HG03460 (cell line): ENCODE measurements around the gene DLG1.
"Not testable (repeated sequence)": the region's sequence is repeated elsewhere in the genome, so short reads cannot be mapped to it uniquely, and the experiment has no call there.

Source experiments
- ATAC-seq: cut with Tn5 transposase; IDR thresholded peaks from one replicate; pipeline ENCODE4 v1.9.1; 2021; ENCODE audit not compliant: unreplicated experiment

The DLG1 gene

DNA sequence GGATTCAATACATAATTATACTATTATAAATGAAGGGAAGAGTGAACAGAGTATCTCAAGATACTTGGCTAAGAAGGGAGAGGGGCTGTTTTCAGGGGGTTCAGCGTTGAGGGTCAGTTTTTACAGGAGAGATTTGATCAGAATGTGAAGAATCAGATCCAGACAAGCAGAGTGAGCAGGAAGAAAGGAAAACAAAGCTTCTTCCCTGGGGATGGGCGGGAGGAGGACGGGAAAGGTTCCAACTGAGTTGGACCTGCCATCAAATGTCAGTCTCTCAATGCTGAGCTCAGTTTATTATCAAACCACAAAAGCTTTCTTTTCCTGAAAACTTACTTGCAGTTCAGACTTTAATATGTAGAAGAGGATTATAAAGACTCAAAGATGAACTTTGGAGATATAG is 262.8 kb downstream of the DLG1 start:
- no peak for ATAC-seq

GRCh38 chr3:197034778-197035177 is 263.6 kb downstream of the DLG1 start:
- not testable (repeated sequence) for ATAC-seq

DNA sequence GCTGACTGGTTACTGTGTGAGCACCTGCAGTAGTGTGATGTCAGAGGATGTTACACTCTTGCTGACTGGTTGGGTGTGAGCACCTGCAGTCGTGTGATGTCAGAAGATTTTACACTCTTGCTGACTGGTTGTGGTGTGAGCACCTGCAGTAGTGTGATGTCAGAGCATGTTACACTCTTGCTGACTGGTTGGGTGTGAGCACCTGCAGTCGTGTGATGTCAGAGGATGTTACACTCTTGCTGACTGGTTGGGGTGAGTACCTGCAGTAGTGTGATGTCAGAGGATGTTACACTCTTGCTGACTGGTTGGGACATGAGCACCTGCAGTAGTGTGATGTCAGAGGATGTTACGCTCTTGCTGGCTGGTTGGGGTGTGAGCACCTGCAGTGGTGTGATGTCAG is 264.6 kb downstream of the DLG1 start:
- not testable (repeated sequence) for ATAC-seq

GRCh38 chr3:197031315-197032285 is 266.8 kb downstream of the DLG1 start:
- no peak for ATAC-seq

DNA sequence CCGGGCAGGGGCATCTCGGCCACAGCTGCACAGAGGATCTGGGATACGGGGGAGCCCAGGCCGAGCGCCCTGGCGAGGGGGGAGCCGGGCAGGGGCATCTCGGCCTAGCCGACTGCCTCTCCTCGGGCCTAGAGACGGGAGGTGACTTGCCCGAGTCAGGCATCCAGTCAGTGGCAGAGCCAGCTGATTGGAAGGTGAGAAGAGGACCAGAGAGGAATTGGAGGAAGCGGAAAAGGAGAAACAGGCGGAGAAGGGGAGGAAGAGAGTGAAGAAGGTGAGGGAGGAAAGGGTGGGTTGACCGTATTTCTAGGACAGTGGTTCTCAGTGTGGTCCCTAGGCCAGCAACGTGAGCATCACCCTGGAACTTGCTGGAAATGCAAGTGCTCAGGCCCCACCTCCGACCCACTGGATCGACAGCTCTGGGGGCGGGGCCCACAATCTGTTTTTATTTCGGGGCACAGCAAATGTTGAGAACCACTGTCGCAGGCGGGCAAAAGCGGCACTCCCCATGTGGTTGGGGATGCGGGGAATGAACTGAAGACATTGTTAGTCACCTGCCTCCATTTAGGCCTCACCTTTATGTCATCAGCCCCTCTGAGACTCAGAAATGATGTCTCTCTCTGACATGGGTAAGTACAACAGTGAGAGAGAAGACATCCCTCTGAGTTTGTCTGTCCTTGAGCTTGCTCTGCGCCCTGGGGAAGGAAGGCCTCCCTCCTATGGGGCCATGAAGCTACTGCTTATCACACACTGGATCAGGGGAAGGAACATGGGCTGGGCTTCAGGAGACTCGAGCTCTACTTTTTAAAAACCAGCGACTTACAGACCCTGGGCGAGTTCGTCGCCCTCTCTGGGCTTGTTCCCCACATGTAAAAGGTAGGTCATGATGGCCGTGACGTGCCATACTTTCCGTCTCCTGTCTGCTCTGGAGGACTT is 267.8 kb downstream of the DLG1 start:
- no peak for ATAC-seq

- ATAC-seq = peak; percentile 78
Measured at GRCh38 chr3:197029511-197030167, 268.8 kb downstream of the DLG1 start, which contains the start of gene MELTF. TSS of gene MELTF (minus strand) at chr3:197029817. CDS start at chr3:197029702, 115 bp downstream.

GRCh38 chr3:197028728-197029510 is 269.5 kb downstream of the DLG1 start:
- peak; percentile 38 for ATAC-seq

DNA sequence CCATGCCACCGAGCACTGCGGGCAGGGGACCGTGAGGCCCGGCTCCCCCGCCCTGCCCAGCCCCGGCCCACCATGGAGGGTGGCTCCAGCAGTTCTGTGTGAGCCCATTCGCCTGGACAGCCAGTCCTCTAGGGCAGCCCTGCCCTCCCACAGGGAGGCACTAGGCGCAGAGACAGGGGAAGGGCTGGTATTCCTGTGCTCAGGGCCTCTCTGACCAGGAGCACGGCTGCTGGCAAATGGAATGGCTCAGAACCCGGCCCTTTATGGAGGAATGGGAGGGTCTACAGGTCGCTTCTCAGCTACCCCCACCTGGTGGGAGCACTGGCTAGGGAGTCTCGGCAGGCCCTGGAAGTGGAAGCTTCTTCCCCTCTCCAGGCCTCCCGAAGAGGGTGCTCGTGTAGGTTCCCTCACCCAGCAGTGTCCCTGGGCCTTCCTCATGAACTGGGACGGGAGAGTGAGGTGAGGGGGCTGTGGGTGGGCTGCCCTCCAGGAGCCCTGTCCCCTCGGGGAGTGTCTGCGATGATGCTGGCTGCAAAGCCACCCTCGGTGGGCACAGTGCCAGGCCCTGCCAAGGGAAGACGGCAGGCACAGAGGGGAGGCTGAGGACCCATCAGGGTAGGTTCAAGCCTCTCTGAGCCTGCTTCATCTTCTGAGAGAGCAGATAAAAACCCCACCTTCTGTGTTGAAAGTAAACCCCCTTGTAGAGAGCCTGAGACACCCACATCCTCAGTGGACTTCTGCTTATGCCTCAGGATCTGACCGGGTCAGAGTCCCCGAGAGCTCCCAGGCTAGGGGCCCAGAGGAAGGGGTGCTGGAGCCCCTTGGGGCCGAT is 270.3 kb downstream of the DLG1 start:
- ATAC-seq = no peak

- ATAC-seq = no peak
Measured at GRCh38 chr3:197027151-197027895, 271.1 kb downstream of the DLG1 start.

DNA sequence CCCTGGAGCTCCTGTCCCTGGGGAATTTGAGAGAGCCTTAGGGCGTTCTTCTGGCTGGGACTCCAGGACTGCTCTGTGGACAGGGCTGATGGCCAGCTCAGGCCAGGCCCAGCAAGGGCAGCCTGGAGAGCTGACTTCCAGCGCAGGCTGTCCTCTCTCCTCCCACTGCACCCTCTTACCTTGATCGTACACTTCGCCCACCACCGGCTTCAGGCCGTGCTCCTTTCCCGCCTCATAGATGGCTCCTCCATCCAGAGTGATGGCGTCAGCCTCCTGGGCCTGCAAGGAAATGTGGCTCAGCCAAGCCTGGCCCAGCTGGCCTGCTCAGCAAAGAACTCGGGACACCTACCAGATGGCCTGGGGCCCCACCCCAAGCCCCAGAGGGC is 271.9 kb downstream of the DLG1 start:
- no peak for ATAC-seq

DNA sequence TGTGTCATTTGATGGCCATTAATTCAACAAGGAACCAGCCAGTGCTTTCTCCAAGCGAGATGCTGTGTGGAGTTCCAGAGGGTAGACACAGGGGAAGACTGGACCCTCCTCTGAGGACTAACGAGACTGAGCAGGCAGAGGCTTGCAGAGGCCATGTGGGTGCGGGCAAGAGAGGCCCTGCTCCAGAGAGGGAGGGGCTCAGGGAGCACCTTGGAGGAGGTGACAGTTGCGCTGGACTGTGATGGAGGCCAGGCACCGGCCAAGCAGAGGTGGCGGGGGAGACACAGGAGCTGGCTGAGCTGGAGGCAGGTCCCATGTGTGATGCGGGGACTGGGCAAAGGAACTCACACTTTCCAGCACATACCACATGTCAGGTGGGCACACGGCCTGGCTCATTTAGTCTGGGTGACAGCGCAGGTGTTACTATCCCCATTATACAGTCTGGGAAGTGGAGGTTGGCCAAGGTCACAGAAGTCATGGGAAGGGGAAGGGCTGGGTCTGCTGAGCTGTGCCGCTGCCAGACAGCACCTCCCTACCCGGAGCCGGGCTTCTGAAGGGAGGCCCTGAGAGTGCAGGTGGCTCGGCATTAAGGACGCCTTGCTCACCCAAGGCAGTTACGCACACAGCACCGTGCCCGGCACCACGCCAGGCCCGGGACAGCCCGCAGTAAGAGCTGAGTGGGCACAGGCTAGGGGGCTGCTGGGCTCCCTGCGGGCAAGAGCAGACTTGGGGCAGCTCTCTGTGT is 272.5 kb downstream of the DLG1 start:
- ATAC-seq = no peak

DNA sequence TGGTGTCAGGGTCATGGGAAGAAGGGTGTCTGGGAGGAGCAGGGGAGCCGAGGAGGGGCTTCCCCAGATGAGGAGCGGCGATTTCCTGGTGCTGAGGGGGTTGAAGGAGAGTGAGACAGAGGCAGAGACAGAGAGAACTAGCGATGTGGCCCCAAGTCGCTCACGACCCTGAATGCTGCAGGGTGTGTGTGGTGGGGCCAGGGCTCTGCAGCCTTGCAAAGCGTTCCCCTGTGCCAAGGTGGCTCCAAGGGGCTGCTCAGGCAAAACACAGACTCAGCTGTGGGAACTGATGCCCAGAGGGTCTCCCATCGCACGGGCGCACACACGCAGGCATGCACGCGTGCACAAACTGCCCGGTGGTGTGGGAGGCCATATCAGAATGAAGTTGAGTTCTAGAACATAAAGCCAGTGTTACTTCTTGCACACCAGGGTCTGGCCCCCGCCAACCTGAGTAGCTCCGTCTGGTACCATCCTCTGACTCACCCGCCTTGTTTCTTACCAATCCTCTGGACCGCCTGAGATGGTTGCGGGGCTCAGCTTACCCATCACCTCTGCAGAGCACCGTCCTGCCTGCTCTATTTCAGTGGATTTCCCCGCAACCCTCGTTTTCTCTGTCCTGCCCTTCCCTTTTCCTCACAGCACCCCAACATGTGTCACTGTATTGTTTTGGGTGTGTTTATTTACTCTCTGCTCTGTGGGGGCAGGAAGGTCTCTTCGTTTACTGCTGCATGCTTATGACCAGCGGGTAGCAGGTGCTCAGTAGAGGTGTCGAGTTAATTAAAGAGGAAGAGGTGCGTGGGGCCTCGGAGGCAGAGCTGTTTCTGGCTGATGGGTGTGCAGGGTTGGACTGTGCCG is 273.3 kb downstream of the DLG1 start:
- ATAC-seq = no peak

DNA sequence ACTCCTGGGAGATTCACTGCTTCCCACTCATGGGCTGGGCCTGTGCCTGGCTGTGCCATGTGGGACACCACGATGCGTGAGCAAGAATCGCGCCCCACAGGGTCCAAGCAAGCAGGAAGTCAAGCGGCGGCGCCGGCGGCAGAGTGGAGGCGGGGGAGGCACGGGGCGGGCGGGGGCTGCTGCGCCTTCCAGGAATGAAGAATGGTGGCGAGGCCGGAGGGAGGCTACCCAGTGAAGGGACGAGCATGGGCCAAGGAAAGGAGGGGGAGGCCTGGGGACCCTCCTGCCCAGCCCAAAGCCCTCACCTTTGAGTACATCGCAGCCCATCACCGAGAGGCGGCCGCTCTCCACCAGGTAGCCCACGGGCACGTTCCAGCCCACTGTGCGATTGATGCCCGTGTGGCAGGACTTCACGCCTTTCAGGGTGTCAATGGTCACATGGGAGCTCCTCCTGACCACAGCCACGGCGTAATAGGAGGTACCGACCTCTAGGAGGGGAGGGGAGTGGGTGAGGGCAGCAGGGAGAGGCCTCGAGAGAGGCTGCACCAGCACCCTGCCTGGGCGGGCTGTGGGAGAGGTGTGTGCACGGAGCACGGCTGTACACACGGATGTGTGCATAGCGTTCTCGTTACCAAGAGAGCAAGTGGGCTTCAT is 274.3 kb downstream of the DLG1 start:
- peak; percentile 3 for ATAC-seq

- ATAC-seq = peak; percentile 67
Measured at GRCh38 chr3:197023241-197023997, 275.0 kb downstream of the DLG1 start.

DNA sequence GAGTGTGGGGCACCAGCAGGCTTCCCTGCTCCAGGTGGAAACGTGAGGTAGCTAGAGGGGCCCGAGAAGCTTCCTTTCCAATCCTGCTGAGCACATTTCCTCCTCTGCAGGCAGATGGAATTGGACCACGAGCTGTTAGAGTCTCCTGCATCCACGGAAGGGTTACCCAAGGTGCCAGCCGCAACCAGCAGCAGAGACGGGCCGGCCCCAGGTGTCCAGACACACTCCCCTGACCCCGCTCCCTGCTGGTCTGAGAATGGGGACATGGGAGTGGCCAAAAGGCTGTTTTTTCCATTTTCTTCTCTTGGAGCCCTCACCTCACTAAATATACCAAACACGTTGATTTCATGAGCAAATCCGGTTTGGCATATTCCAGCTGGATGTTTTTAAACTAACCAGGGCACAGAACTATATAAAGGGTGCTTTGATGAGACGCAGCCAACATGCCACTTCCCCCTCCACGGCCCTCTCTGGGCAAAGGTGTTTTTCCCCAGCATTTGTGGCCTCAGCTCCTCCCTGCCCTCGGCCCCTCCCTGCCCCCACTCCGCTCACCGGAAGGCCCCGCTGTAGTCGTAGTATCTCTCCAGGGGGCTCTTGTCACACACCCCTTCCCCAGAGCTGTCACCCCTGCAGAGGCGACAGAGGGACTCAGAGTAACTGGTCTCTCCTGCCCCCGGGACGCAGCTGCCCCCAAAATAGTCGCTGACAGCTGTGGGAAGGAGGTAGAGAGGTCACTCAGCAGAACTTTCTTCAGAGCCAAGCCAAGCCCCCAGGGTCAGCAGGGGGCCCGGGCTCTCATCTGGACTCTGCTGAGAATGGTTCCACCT is 275.8 kb downstream of the DLG1 start:
- ATAC-seq = peak; percentile 18
